ENCODE results near the gene USP17L20. TPM values are rescaled to one million over a fixed set of nuclear protein-coding genes. Genes with fewer than 3 reads are reported as not detected.
"Not testable (repeated sequence)": the region's sequence is repeated elsewhere in the genome, so short reads cannot be mapped to it uniquely, and the experiment has no call there.

USP17L20 gene
- total and polyA plus RNA-seq, 8 donors: not detected

- H3K27ac ChIP-seq; H3K4me3 ChIP-seq; DNase-seq; H3K36me3 ChIP-seq; H3K9me3 ChIP-seq; H3K27me3 ChIP-seq; H3K4me1 ChIP-seq; intact Hi-C loops (cut with DNase I; ENCODE audit: low total_unique reads): not testable (repeated sequence)
- no CpG with 5 or more reads among the region's 13 CpGs for WGBS, 5 donors
These were observed 4.8 kb upstream of the USP17L20 start, which contains the start of gene USP17L19 for GRCh38 chr4:9253078-9253477. Gene USP17L19 (plus strand): TSS chr4:9253378. CDS start chr4:9253378, 0 bp downstream.

GRCh38 chr4:9262572-9262971 lies 4.6 kb downstream of the USP17L20 start, which contains the start of gene USP17L21:
Gene USP17L21 (plus strand): TSS chr4:9262872. CDS start chr4:9262872, 0 bp downstream.
- H3K36me3 ChIP-seq; H3K4me1 ChIP-seq; DNase-seq; H3K9me3 ChIP-seq; H3K4me3 ChIP-seq; H3K27ac ChIP-seq; H3K27me3 ChIP-seq; intact Hi-C loops (cut with DNase I; ENCODE audit: low total_unique reads): not testable (repeated sequence)
- WGBS, 5 donors: no CpG with 5 or more reads among the region's 13 CpGs

- intact Hi-C loops (cut with DNase I; ENCODE audit: low total_unique reads); H3K9me3 ChIP-seq; H3K27me3 ChIP-seq; H3K27ac ChIP-seq; H3K36me3 ChIP-seq; H3K4me1 ChIP-seq; DNase-seq; H3K4me3 ChIP-seq: not testable (repeated sequence)
- WGBS, 5 donors: no CpG with 5 or more reads among the region's 15 CpGs
These were observed 9.4 kb downstream of the USP17L20 start, which contains the start of gene USP17L22 for GRCh38 chr4:9267319-9267718. Gene USP17L22 (plus strand): TSS chr4:9267619. CDS start chr4:9267619, 0 bp downstream.

GRCh38 chr4:9271719-9272118 lies 13.8 kb downstream of the USP17L20 start:
- intact Hi-C loops (cut with DNase I; ENCODE audit: low total_unique reads); H3K4me3 ChIP-seq; H3K27me3 ChIP-seq; H3K27ac ChIP-seq; H3K36me3 ChIP-seq; H3K9me3 ChIP-seq; H3K4me1 ChIP-seq: not testable (repeated sequence)
- WGBS, 5 donors: 83 to 87% (median 86%) methylated on average over 4 to 8 of the region's 10 CpGs
- DNase-seq: peak in 1 of 2 donors; percentile 65

Other genes starting within 250 kb of the USP17L20 start
- gene FAM90A26, start 87.7 kb upstream of the USP17L20 start, total RNA-seq: not detected
- not detected for gene FAM90A26, start 87.7 kb upstream of the USP17L20 start, polyA plus RNA-seq
- gene USP17L10, start 47.5 kb upstream of the USP17L20 start, total RNA-seq: not detected
- not detected for gene USP17L10, start 47.5 kb upstream of the USP17L20 start, polyA plus RNA-seq
- gene USP17L11, start 42.7 kb upstream of the USP17L20 start, total RNA-seq: not detected
- not detected for gene USP17L11, start 42.7 kb upstream of the USP17L20 start, polyA plus RNA-seq
- gene USP17L12, start 38.0 kb upstream of the USP17L20 start, total RNA-seq: not detected
- not detected for gene USP17L12, start 38.0 kb upstream of the USP17L20 start, polyA plus RNA-seq
- gene USP17L13, start 33.2 kb upstream of the USP17L20 start, total RNA-seq: not detected
- not detected for gene USP17L13, start 33.2 kb upstream of the USP17L20 start, polyA plus RNA-seq
- not detected for gene USP17L15, start 23.7 kb upstream of the USP17L20 start, total RNA-seq
- gene USP17L15, start 23.7 kb upstream of the USP17L20 start, polyA plus RNA-seq: not detected
- gene USP17L17, start 14.2 kb upstream of the USP17L20 start, total RNA-seq: not detected
- gene USP17L17, start 14.2 kb upstream of the USP17L20 start, polyA plus RNA-seq: not detected
- gene USP17L18, start 9.5 kb upstream of the USP17L20 start, total RNA-seq: not detected
- gene USP17L18, start 9.5 kb upstream of the USP17L20 start, polyA plus RNA-seq: not detected
- gene USP17L19, start 4.7 kb upstream of the USP17L20 start, total RNA-seq: not detected
- not detected for gene USP17L19, start 4.7 kb upstream of the USP17L20 start, polyA plus RNA-seq
- not detected for gene USP17L21, start 4.7 kb downstream of the USP17L20 start, total RNA-seq
- not detected for gene USP17L21, start 4.7 kb downstream of the USP17L20 start, polyA plus RNA-seq
- gene USP17L22, start 9.5 kb downstream of the USP17L20 start, total RNA-seq: not detected
- gene USP17L22, start 9.5 kb downstream of the USP17L20 start, polyA plus RNA-seq: not detected
- not detected for gene USP17L24, start 67.0 kb downstream of the USP17L20 start, total RNA-seq
- gene USP17L24, start 67.0 kb downstream of the USP17L20 start, polyA plus RNA-seq: not detected
- gene USP17L25, start 71.8 kb downstream of the USP17L20 start, total RNA-seq: not detected
- gene USP17L25, start 71.8 kb downstream of the USP17L20 start, polyA plus RNA-seq: not detected
- not detected for gene USP17L26, start 76.5 kb downstream of the USP17L20 start, total RNA-seq
- gene USP17L26, start 76.5 kb downstream of the USP17L20 start, polyA plus RNA-seq: not detected
- gene USP17L5, start 81.3 kb downstream of the USP17L20 start, total RNA-seq: not detected
- gene USP17L5, start 81.3 kb downstream of the USP17L20 start, polyA plus RNA-seq: not detected
- gene USP17L27, start 86.0 kb downstream of the USP17L20 start, total RNA-seq: not detected
- gene USP17L27, start 86.0 kb downstream of the USP17L20 start, polyA plus RNA-seq: not detected
- gene USP17L28, start 90.8 kb downstream of the USP17L20 start, total RNA-seq: not detected
- not detected for gene USP17L28, start 90.8 kb downstream of the USP17L20 start, polyA plus RNA-seq
- not detected for gene USP17L29, start 95.5 kb downstream of the USP17L20 start, total RNA-seq
- gene USP17L29, start 95.5 kb downstream of the USP17L20 start, polyA plus RNA-seq: not detected
- not detected for gene USP17L30, start 105.0 kb downstream of the USP17L20 start, total RNA-seq
- not detected for gene USP17L30, start 105.0 kb downstream of the USP17L20 start, polyA plus RNA-seq
- gene DEFB131A, start 186.3 kb downstream of the USP17L20 start, total RNA-seq: not detected
- gene DEFB131A, start 186.3 kb downstream of the USP17L20 start, polyA plus RNA-seq: not detected